SK-N-SH (cell line): ENCODE measurements around the gene DSEL. TPM values are rescaled to one million over a fixed set of nuclear protein-coding genes. Genes with fewer than 3 reads are reported as not detected.

Experiments
- CTCF ChIA-PET: fragments of 300-600, 350-600 bp; formaldehyde crosslinking; extraction: SDS; loops from one replicate; lab custom pipeline; 2021; lab: Yijun Ruan, JAX
- POLR2A ChIA-PET: fragments of 350-600 bp; sonication (Branson Sonifier 250); formaldehyde crosslinking; extraction: SDS; loops from one replicate; lab custom pipeline; 2020; ENCODE audit warnings: antibody characterized with exemption, inconsistent platforms; lab: Yijun Ruan, JAX
- DNase-seq: peaks from one replicate; pipeline ENCODE4 v3.0.0; 2012
- H2AFZ ChIP-seq: fragments of 200-600 bp; sonication (generic); 2 replicates; pipeline ENCODE4 v1.8.1; 2016; ENCODE audit warnings: antibody characterized with exemption, mild to moderate bottlenecking, low read depth
- H3F3A ChIP-seq: fragments of 200-600 bp; sonication (generic); replicated peaks from 2 replicates; pipeline ENCODE3; 2016; ENCODE audit warnings: antibody characterized with exemption, mild to moderate bottlenecking; ENCODE audit not compliant: insufficient read depth
- H3K27ac ChIP-seq, 2 experiments: fragments of 200-500 bp in 1 of 2; fragments of 200-600 bp in 1 of 2; sonication (Bioruptor generic) in 1 of 2; sonication (generic), shearing (Covaris generic) in 1 of 2; 2 replicates each; pipeline versions ENCODE4 v1.5.1 to v1.6.1; 2014 to 2016; ENCODE audit warnings: low read depth in 2 of 2, inconsistent platforms in 1 of 2, low read length in 1 of 2, mild to moderate bottlenecking in 1 of 2, mixed read lengths in 1 of 2
- H3K27me3 ChIP-seq: fragments of 200-600 bp; sonication (generic), shearing (Covaris generic); 2 replicates; pipeline ENCODE4 v1.6.1; 2016; ENCODE audit warnings: mixed run types; ENCODE audit not compliant: insufficient read depth
- H3K36me3 ChIP-seq, 2 experiments: fragments of 200-500 bp in 1 of 2; fragments of 200-600 bp in 1 of 2; sonication (Bioruptor generic) in 1 of 2; sonication (generic) in 1 of 2; replicated peaks in 1 of 2; 2 replicates each; pipeline versions ENCODE3 to v1.5.1; 2014 to 2016; ENCODE audit warnings: low read length in 1 of 2, mild to moderate bottlenecking in 1 of 2; ENCODE audit not compliant: insufficient read depth in 2 of 2, control insufficient read depth in 1 of 2
- H3K4me1 ChIP-seq, 2 experiments: fragments of 200-500 bp in 1 of 2; fragments of 200-600 bp in 1 of 2; sonication (Bioruptor generic) in 1 of 2; sonication (generic), shearing (Covaris generic) in 1 of 2; 2 replicates each; pipeline versions ENCODE4 v1.5.1 to v1.6.1; 2014 to 2016; ENCODE audit warnings: low read depth in 1 of 2, low read length in 1 of 2, mixed run types in 1 of 2; ENCODE audit not compliant: insufficient read depth in 2 of 2, control insufficient read depth in 1 of 2
- H3K4me2 ChIP-seq: fragments of 200-600 bp; sonication (generic), shearing (Covaris generic); 2 replicates; pipeline ENCODE4 v1.6.1; 2017; ENCODE audit warnings: mixed run types
- H3K4me3 ChIP-seq, 2 experiments: fragments of 200-500 bp in 1 of 2; fragments of 200-600 bp in 1 of 2; sonication (Bioruptor generic) in 1 of 2; sonication (generic), shearing (Covaris generic) in 1 of 2; 2 replicates each; pipeline versions ENCODE4 v1.5.1 to v1.8.1; 2014 to 2016; ENCODE audit warnings: low read depth in 2 of 2, inconsistent platforms in 1 of 2, low read length in 1 of 2, mild to moderate bottlenecking in 1 of 2, mixed read lengths in 1 of 2, moderate library complexity in 1 of 2
- H3K79me2 ChIP-seq: fragments of 200-600 bp; sonication (generic); 2 replicates; pipeline ENCODE4 v1.8.1; 2017; ENCODE audit warnings: mild to moderate bottlenecking; ENCODE audit not compliant: insufficient read depth
- H3K9ac ChIP-seq: fragments of 200-600 bp; sonication (generic); 2 replicates; pipeline ENCODE4 v1.6.1; 2017; ENCODE audit warnings: mixed run types
- H3K9me2 ChIP-seq: fragments of 200-600 bp; sonication (generic); 2 replicates; pipeline ENCODE4 v1.6.1; 2017; ENCODE audit warnings: mixed run types
- H3K9me3 ChIP-seq: fragments of 200-600 bp; sonication (generic); 2 replicates; pipeline ENCODE4 v1.6.1; 2017; ENCODE audit warnings: mixed run types, mild to moderate bottlenecking, moderate library complexity
- H4K20me1 ChIP-seq: fragments of 200-600 bp; sonication (generic); 2 replicates; pipeline ENCODE4 v1.6.1; 2017; ENCODE audit warnings: mild to moderate bottlenecking, mixed run types; ENCODE audit not compliant: insufficient read depth
- CHD2 ChIP-seq: fragments of 150-350 bp; IDR thresholded peaks from 2 replicates; pipeline ENCODE4 v1.6.1; 2018; ENCODE audit warnings: low read length; ENCODE audit not compliant: partially characterized antibody
- EP300 ChIP-seq, 2 experiments: IDR thresholded peaks; 2 replicates each; pipeline versions ENCODE4 v1.4.0 to v1.6.1; 2012; ENCODE audit warnings: borderline replicate concordance in 1 of 2, low read depth in 1 of 2, low read length in 1 of 2
- FOXJ3 ChIP-seq: sonication (generic); formaldehyde crosslinking; IDR thresholded peaks from 2 replicates; pipeline ENCODE4 v1.5.1; 2020; ENCODE audit warnings: mild to moderate bottlenecking, missing genetic modification reagents
- GATA2 ChIP-seq: sonication (generic); formaldehyde crosslinking; IDR thresholded peaks from 2 replicates; pipeline ENCODE4 v1.5.0; 2020; ENCODE audit warnings: mild to moderate bottlenecking, missing genetic modification reagents
- MEF2A ChIP-seq: IDR thresholded peaks from 2 replicates; pipeline ENCODE4 v1.4.0; 2012; ENCODE audit warnings: low read depth, borderline replicate concordance
- MXI1 ChIP-seq: IDR thresholded peaks from 2 replicates; pipeline ENCODE4 v1.6.1; 2012; ENCODE audit warnings: mild to moderate bottlenecking, low read depth, low read length, improper control_type of control experiment
- PBX3 ChIP-seq: IDR thresholded peaks from 2 replicates; pipeline ENCODE4; 2012
- RAD21 ChIP-seq: IDR thresholded peaks from 2 replicates; pipeline ENCODE4 v1.6.1; 2012; ENCODE audit warnings: mild to moderate bottlenecking, low read length
- RCOR1 ChIP-seq: fragments of 150-350 bp; IDR thresholded peaks from 2 replicates; pipeline ENCODE4 v1.6.1; 2017; ENCODE audit warnings: antibody characterized with exemption, low read length
- RFX5 ChIP-seq: IDR thresholded peaks from 2 replicates; pipeline ENCODE4 v1.6.1; 2012; ENCODE audit warnings: mild to moderate bottlenecking, improper control_type of control experiment, low read length
- RXRA ChIP-seq: IDR thresholded peaks from 2 replicates; pipeline ENCODE4 v1.4.0; 2012; ENCODE audit warnings: low read depth, mild to moderate bottlenecking, borderline replicate concordance
- SIN3A ChIP-seq: IDR thresholded peaks from 2 replicates; pipeline ENCODE4 v1.6.1; 2012; ENCODE audit warnings: low read depth, mild to moderate bottlenecking, low read length, moderate library complexity, borderline replicate concordance
- SMC3 ChIP-seq: IDR thresholded peaks from 2 replicates; pipeline ENCODE4 v1.6.1; 2012; ENCODE audit warnings: low read depth, low read length, improper control_type of control experiment
- TCF12 ChIP-seq: IDR thresholded peaks from 2 replicates; pipeline ENCODE4 v1.4.0; 2012
- YY1 ChIP-seq: IDR thresholded peaks from 2 replicates; pipeline ENCODE4 v1.4.0; 2012; ENCODE audit warnings: low read depth, mild to moderate bottlenecking
- WGBS: methylation state at CpG from one replicate; pipeline ENCODE4 v1.1.6; 2017; ENCODE audit warnings: low lambda C conversion rate; 5-methylcytosine and 5-hydroxymethylcytosine counted together
- polyA plus RNA-seq, 3 experiments: library from polyadenylated mRNA; depleted of rRNA; stranded (reverse); fragments of >200 nt; gene quantifications; 2 replicates each; pipeline ENCODE4 v1.2.3, GENCODE V29; 2012
- TF ChIP-seq, protein P1 (sequence below): IDR thresholded peaks from 2 replicates; pipeline ENCODE4 v1.4.0; 2012; ENCODE audit warnings: low read depth, borderline replicate concordance
- TF ChIP-seq, protein P2 (sequence below): IDR thresholded peaks from 2 replicates; pipeline ENCODE4 v1.4.0; 2012; ENCODE audit warnings: low read depth, borderline replicate concordance

Gene DSEL
- polyA plus RNA-seq, 1 of the 3 experiments (the other 2 are of a cell fraction): 3.3 TPM

DNA sequence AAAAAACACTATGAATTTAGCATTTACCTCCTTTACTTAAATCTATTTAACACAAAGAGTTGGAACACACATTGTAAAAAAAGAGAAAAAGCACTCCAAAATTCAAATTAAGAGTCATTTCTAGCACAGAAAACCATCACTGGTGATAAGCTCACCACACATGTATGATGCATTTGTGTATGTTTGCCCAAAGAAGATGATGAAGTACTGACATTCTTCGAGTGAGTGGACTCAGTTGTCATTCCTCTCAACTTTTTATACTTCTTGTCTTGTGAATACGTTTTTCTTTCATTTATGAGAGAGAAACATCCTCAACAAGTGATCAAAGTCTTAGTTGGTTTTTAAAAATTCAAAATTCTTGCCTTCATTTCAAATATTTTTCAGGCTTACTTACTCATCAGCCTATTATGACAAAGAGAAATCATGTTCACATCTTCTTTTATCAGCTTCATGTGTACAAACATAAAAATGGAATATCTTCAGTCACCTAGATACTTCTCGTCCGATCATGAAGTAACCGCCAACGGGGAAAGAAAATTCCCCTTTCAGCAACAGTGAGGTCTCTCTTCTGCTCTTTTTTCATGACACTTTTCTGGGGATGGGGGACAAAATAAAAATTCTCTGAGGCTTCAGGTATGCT lies 1.5 kb downstream of the DSEL start:
- peaks cover 17 to 27% of the 10 kb centered on the region in 2 experiments; a peak in 3 of 4 replicates for H3K4me1 ChIP-seq
- H2AFZ ChIP-seq: no peak overlapping the region
- CTCF ChIA-PET: interaction anchor here (0.8 to 4.3 kb wide), 14 partner anchors 10 to 1147 kb away, joined by 3 to 51 read pairs (median 6); no protein-coding TSS in a partner anchor
- H3K4me2 ChIP-seq: peak overlapping the region; percentile 63
- H3K27me3 ChIP-seq: no peaks in the 10 kb centered on the region
- H3K36me3 ChIP-seq: peaks cover 0 to 36% of the 10 kb centered on the region in 2 experiments
- no peak for TF ChIP-seq RXRA
- no peak for TF ChIP-seq RFX5
- TF ChIP-seq RAD21: no peak
- H4K20me1 ChIP-seq: peaks cover 24% of the 10 kb centered on the region; the same call in 1 of the 2 replicates
- peak overlapping the region; percentile 87 for H3K9ac ChIP-seq
- H3K27ac ChIP-seq: peak overlapping the region; percentile 64 to 81; a peak in 3 of 4 replicates
- 34% methylated on average over 6 of the region's 6 CpGs for WGBS
- POLR2A ChIA-PET: no interaction called here
- H3K9me2 ChIP-seq: no peaks in the 10 kb centered on the region
- H3K4me3 ChIP-seq: peak overlapping the region; percentile 84 to 95
- no peaks in the 10 kb centered on the region for H3K9me3 ChIP-seq
- peaks cover 64% of the 10 kb centered on the region for H3K79me2 ChIP-seq
- DNase-seq: no peak
- H3F3A ChIP-seq: peaks cover 6% of the 10 kb centered on the region

- ChIA-PET CTCF (interaction anchor here (1.0 to 4.3 kb wide), 8 partner anchors 11 to 1147 kb away, joined by 3 to 51 read pairs (median 8); no protein-coding TSS in a partner anchor), POLR2A (no interaction called here)
- Histone ChIP-seq H3K79me2 (peaks cover 69% of the 10 kb centered on the region), H3K9me3 (no peaks in the 10 kb centered on the region), H3K27me3 (no peaks in the 10 kb centered on the region), H3K4me3 (peak overlapping the region; percentile 84 to 95; a peak in 3 of 4 replicates), H3F3A (peaks cover 6% of the 10 kb centered on the region), H3K9me2 (no peaks in the 10 kb centered on the region), H4K20me1 (peaks cover 24% of the 10 kb centered on the region; the same call in 1 of the 2 replicates), H3K4me1 (peaks cover 17 to 27% of the 10 kb centered on the region in 2 experiments; a peak in 3 of 4 replicates), H3K27ac (peak overlapping the region; percentile 64 to 81; a peak in 3 of 4 replicates), H3K36me3 (peaks cover 0 to 40% of the 10 kb centered on the region in 2 experiments), H3K9ac (peak overlapping the region; percentile 87; the same call in 1 of the 2 replicates), H3K4me2 (peak overlapping the region; percentile 63), H2AFZ (no peak overlapping the region)
- 50% methylated on average over 3 of the region's 3 CpGs for WGBS
- TF ChIP-seq RAD21 (no peak; the same call in 1 of the 2 replicates), CHD2 (peak; percentile 37), EP300 (IDR thresholded peaks at IDR 0.05; ENCODE audit: borderline replicate concordance in 1 of 2, low read depth in 1 of 2, low read length in 1 of 2) (peak in 1 of 2 experiments; percentile 87; a peak in 2 of 4 replicates), PBX3 (no peak), RCOR1 (peak; percentile 77), MXI1 (0 out of 2 replicates have a peak, but pooled peaks have one; percentile 37), TCF12 (peak; percentile 40; the same call in 1 of the 2 replicates), GATA2 (CRISPR knock-in tag) (peak; percentile 87), YY1 (no peak), FOXJ3 (CRISPR knock-in tag) (peak; percentile 57; the same call in 1 of the 2 replicates), SMC3 (no peak), SIN3A (0 out of 2 replicates have a peak, but pooled peaks have one; percentile 7), MEF2A (no peak)
- TF ChIP-seq, protein P1, sequence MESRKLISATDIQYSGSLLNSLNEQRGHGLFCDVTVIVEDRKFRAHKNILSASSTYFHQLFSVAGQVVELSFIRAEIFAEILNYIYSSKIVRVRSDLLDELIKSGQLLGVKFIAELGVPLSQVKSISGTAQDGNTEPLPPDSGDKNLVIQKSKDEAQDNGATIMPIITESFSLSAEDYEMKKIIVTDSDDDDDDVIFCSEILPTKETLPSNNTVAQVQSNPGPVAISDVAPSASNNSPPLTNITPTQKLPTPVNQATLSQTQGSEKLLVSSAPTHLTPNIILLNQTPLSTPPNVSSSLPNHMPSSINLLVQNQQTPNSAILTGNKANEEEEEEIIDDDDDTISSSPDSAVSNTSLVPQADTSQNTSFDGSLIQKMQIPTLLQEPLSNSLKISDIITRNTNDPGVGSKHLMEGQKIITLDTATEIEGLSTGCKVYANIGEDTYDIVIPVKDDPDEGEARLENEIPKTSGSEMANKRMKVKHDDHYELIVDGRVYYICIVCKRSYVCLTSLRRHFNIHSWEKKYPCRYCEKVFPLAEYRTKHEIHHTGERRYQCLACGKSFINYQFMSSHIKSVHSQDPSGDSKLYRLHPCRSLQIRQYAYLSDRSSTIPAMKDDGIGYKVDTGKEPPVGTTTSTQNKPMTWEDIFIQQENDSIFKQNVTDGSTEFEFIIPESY: no peak
- TF ChIP-seq, protein P2, sequence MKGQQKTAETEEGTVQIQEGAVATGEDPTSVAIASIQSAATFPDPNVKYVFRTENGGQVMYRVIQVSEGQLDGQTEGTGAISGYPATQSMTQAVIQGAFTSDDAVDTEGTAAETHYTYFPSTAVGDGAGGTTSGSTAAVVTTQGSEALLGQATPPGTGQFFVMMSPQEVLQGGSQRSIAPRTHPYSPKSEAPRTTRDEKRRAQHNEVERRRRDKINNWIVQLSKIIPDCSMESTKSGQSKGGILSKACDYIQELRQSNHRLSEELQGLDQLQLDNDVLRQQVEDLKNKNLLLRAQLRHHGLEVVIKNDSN: no peak
- peak; percentile 41 for DNase-seq
Measured at GRCh38 chr18:67514465-67514864, 2.1 kb downstream of the DSEL start.
